ENCODE data around the gene LRRC70.
"Not testable (repeated sequence)": the region's sequence is repeated elsewhere in the genome, so short reads cannot be mapped to it uniquely, and the experiment has no call there.

Gene LRRC70

DNA sequence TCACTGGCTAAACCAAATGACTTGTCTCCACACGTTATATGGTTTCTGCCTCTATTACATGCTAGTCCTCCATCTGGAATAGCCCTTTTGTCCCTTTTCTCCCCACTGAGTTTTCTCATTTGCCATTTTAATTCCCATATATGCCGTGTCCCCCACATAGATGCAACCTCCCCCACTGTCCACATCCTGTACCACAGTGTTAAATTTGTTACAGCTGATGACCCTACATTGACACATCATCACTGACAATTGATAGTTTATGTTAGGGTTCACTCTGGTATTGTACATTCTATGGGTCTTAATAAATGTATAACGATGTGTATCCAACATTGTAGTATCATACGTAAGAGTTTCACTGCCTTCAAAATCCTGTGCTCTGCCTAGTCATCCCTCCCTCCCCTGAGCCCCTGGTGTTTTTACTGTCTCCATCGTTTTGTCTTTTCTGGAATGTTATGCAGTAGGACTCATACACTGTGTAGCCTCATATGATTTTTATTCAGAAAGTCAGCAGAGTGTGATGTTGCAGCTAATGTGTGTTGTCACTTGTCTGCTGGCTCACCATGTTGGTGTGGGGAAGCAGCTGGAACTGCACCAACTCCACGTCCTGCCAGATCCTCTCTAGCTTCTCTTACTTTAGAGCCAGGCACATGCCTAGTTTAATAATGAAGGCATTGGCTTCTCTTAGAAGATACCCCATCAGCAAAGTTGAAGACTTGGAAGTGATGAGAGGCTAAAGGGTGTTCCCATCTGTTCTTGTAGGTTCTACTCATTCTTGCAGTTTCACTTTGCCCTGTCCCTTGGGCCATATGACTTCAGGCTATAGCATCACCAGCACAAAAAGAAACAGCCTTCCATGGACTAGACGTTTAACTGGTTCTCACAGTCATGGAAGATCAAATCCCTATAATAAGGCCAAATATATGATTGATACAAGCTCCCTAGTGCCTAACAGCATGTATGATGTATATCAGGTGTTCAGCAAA, 30.2 kb downstream of the LRRC70 start:
- H3K4me3 Mint-ChIP-seq = no peak overlapping the region
- peaks cover 57% of the 10 kb centered on the region for H3K36me3 Mint-ChIP-seq (ENCODE audit: low read depth)
- no peaks in the 10 kb centered on the region for H3K27me3 Mint-ChIP-seq
- H3K27ac Mint-ChIP-seq = no peak overlapping the region
- peaks cover 11% of the 10 kb centered on the region for H3K4me1 Mint-ChIP-seq (ENCODE audit: low read depth)
- no peaks in the 10 kb centered on the region for H3K9me3 Mint-ChIP-seq

DNA sequence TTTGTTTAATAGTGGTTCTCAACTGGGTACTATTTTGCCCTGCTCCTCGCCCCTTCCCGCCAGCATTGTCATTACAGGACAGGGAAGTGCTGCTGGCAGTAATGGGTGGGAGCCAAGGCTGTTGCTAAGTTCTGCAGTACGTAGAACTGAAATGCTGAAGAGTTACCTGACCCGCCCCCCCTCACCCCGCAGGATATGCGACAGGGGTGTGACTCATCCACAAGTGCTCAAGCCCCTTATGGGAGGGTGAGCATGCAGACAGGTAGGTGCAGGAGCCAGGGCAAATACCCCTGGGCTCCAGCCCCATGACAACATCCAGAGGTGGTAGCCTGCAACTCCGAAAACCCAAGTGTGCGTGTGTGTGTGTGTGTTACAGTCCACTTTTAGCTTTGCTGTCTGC, 35.7 kb downstream of the LRRC70 start:
- H3K4me3 Mint-ChIP-seq = no peak overlapping the region
- no peaks in the 10 kb centered on the region for H3K4me1 Mint-ChIP-seq (ENCODE audit: low read depth)
- H3K9me3 Mint-ChIP-seq = no peaks in the 10 kb centered on the region
- peaks cover 37% of the 10 kb centered on the region for H3K36me3 Mint-ChIP-seq (ENCODE audit: low read depth)
- no peaks in the 10 kb centered on the region for H3K27me3 Mint-ChIP-seq
- no peak overlapping the region for H3K27ac Mint-ChIP-seq

DNA sequence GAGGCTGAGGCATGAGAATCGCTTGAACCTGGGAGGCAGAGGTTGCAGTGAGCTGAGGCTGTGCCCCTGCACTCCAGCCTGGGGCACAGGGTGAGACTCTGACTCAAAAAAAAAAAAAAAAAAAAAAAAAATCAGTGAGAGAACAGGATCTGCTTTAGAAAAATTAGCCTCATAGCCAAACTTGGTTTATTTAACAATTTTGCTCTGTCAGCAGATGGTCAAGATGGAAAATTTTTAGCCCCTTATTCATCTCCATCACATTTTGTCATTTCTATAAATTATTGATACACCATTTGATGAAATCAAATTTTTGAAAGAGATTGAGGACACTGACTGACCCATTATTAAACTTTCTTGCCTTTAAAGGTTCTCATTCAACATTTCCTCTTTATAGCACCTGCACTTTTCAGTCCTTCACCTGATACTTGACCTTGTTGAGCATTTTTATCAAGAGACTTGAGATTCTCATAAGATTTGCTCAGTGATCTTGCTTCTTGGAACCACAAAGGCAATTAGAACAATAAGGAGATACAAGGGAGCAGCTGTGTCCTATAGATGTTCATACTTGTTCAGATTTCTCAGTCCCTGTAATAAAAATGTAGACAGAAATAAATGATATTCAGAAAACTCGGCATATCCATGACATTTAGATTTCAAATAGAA, 38.1 kb downstream of the LRRC70 start:
- Mint-ChIP-seq H3K4me3 (no peak overlapping the region), H3K27ac (no peak overlapping the region), H3K36me3 (ENCODE audit: low read depth) (peaks cover 31% of the 10 kb centered on the region), H3K4me1 (ENCODE audit: low read depth) (no peaks in the 10 kb centered on the region), H3K9me3 (no peaks in the 10 kb centered on the region), H3K27me3 (no peaks in the 10 kb centered on the region)

DNA sequence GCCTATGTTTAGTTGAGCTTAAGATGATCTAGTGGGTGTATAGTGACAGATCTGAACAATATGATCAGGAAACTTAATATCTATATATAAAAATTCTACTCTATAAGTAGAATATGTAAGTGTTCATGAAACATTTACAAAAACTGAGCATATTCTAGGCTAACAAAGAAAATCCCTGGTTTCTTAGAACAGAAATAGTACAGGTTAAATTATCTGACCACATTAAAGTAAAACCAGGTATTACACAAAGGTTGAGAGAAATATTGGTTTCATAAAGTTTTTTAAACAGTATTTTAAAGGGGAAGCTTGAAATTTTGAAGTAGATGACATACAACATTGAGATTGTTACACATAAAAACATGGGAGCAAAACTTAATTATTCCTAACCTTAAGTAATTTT, 39.3 kb downstream of the LRRC70 start:
- no peaks in the 10 kb centered on the region for H3K27me3 Mint-ChIP-seq
- peaks cover 23% of the 10 kb centered on the region for H3K36me3 Mint-ChIP-seq (ENCODE audit: low read depth)
- H3K9me3 Mint-ChIP-seq = no peaks in the 10 kb centered on the region
- H3K27ac Mint-ChIP-seq = no peak overlapping the region
- no peaks in the 10 kb centered on the region for H3K4me1 Mint-ChIP-seq (ENCODE audit: low read depth)
- no peak overlapping the region for H3K4me3 Mint-ChIP-seq

DNA sequence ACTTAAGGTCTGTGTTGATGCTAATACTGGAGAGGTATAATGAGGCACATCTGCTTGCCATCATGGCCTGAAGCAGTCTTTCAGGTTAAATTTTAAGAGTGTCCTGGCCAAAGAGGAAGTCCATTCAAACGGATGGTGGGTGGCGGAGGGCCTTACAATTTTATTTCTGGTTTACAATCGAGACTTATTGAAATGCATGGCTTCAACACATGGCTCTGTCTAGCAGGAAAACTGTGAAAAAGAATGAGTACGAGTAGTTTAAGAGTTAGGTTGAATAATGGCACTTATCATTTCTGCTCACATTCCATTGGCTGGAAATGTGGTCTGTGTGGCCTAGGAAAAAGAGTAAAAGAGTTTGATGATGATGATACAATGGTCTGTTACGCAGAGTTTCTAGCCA, 42.1 kb downstream of the LRRC70 start:
- Mint-ChIP-seq H3K9me3 (no peaks in the 10 kb centered on the region), H3K36me3 (ENCODE audit: low read depth) (peaks cover 20% of the 10 kb centered on the region), H3K4me1 (ENCODE audit: low read depth) (no peaks in the 10 kb centered on the region), H3K27ac (no peak overlapping the region), H3K27me3 (no peaks in the 10 kb centered on the region), H3K4me3 (no peak overlapping the region)

DNA sequence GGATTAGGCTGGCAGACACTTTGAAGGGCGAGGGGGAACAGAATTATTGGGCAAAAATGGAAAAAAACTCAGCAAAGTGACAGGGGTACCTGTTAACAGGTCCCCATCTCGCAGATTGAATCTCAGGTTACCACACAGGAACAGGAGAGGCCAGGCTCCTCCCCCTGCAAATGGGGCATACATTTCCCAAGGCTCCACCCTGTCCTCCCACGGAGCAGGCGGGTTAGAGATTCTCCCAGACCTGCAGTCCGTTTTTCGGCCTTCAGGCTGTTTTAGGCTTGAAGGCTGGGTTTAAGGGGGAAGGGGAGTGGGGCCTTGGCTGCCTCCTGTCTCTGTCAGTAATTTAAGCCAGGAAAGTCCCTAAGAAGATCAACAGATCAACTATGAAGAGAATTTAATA, 42.7 kb downstream of the LRRC70 start:
- H3K9me3 Mint-ChIP-seq = no peaks in the 10 kb centered on the region
- no peak overlapping the region for H3K4me3 Mint-ChIP-seq
- H3K36me3 Mint-ChIP-seq (ENCODE audit: low read depth) = peaks cover 23% of the 10 kb centered on the region
- H3K27ac Mint-ChIP-seq = no peak overlapping the region
- no peaks in the 10 kb centered on the region for H3K4me1 Mint-ChIP-seq (ENCODE audit: low read depth)
- no peaks in the 10 kb centered on the region for H3K27me3 Mint-ChIP-seq

DNA sequence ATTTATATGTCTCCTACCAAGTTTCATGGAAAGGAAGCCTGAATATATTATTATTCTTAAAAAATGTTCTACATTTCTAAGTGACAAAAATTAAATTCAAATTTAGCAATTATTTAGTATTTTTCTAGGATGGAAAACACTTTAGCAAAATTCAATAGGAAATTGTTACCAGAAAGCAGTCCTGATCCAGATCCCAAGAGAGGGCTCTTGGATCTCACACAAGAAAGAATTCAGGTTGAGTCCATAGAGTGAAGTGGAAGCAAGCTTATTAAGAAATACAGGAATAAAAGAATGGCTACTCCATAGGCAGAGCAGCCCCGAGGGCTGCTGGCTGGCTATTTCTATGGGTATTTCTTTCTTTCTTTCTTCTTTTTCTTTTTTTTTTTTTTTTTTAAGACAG, 44.7 kb downstream of the LRRC70 start:
- Mint-ChIP-seq H3K9me3 (no peaks in the 10 kb centered on the region), H3K27ac (no peak overlapping the region)

DNA sequence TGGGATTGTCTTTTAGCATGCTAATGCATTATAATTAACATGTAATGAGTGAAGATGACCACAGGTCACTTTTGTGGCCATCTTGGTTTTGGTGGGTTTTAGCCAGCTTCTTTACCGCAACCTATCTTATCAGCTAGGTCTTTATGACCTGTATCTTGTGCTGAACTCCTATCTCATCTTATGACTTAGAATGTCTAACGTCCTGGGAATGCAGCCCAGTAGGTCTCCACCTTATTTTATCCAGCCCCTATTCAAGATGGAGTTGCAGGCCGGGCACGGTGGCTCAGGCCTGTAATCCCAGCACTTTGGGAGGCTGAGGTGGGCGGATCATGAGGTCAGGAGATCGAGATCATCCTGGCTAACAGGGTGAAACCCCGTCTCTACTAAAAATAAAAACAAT, 45.8 kb downstream of the LRRC70 start:
- peaks cover 30% of the 10 kb centered on the region for H3K36me3 Mint-ChIP-seq (ENCODE audit: low read depth)
- not testable (repeated sequence) for H3K27ac Mint-ChIP-seq; H3K27me3 Mint-ChIP-seq; H3K4me1 Mint-ChIP-seq (ENCODE audit: low read depth); H3K4me3 Mint-ChIP-seq; H3K9me3 Mint-ChIP-seq

More for the DNA sequence above, 44.7 kb downstream of the LRRC70 start:
- Mint-ChIP-seq H3K4me3 (no peak overlapping the region), H3K4me1 (ENCODE audit: low read depth) (no peaks in the 10 kb centered on the region), H3K36me3 (ENCODE audit: low read depth) (peaks cover 30% of the 10 kb centered on the region), H3K27me3 (no peaks in the 10 kb centered on the region)

DNA sequence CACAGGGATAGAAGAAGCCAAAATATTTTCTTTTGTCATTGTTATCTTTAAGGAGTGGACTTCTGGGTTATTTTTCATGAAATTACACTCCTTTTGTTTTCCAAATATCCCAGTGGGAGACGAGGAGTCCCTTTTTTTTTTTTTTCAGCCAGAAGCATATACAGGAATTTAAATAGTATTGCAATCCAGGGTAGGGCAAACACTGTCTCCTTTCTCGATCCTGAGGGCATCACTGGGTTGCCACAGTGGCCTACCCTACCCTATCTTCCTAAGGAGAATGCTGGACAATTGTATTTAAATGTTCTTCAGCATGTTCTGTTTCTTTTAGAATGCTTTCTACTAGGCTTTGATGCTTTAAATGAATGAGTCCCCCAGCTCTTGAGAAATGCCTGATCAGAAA, 47.9 kb downstream of the LRRC70 start:
- H3K27ac Mint-ChIP-seq = no peak overlapping the region
- no peak overlapping the region for H3K4me3 Mint-ChIP-seq
- no peaks in the 10 kb centered on the region for H3K27me3 Mint-ChIP-seq
- no peaks in the 10 kb centered on the region for H3K4me1 Mint-ChIP-seq (ENCODE audit: low read depth)
- H3K9me3 Mint-ChIP-seq = no peaks in the 10 kb centered on the region
- H3K36me3 Mint-ChIP-seq (ENCODE audit: low read depth) = peaks cover 18% of the 10 kb centered on the region

DNA sequence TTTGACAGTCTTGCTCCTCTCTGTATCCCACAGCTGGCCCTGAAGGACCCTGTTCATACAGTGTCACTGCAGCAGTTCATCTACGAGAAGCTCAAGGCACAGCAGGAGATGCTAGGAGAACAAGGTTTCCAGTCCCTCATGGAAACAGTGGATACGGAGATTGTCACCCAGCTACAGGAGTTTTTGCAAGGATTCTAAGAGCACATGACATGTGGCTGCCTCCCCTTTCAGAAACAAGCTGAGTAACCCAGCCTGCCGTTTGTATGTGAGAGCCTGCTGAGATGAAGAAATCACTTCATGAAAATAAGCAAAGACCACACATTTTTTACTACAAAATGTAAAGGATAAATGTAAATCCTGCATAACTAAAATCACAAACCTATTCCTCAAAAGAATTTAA, 48.5 kb downstream of the LRRC70 start:
- Mint-ChIP-seq H3K9me3 (no peaks in the 10 kb centered on the region), H3K27ac (no peak overlapping the region), H3K4me1 (ENCODE audit: low read depth) (no peaks in the 10 kb centered on the region), H3K36me3 (ENCODE audit: low read depth) (peaks cover 18% of the 10 kb centered on the region), H3K27me3 (no peaks in the 10 kb centered on the region), H3K4me3 (no peak overlapping the region)

DNA sequence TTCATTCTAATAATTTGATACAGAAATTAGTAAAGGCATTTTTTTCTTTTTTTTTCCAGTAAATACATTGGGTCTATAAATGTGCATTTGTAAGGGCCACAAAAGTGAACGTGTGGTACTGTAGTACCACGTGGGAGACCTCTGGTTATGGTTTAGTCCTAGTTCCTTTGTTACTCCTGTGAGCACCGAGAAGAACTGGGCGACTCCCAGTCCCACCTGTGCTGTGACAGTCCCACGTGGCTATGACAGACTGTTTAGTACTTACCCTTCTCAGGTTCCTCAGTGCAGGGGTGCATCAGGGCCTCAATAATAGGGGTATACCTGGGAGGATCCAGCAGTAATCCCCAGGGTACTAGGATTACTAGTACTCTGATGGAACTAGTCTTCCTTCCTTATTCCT, 49.3 kb downstream of the LRRC70 start:
- Mint-ChIP-seq H3K36me3 (ENCODE audit: low read depth) (peaks cover 18% of the 10 kb centered on the region), H3K9me3 (no peaks in the 10 kb centered on the region), H3K4me3 (no peak overlapping the region), H3K27me3 (no peaks in the 10 kb centered on the region), H3K4me1 (ENCODE audit: low read depth) (no peaks in the 10 kb centered on the region), H3K27ac (no peak overlapping the region)
